GM10847 (cell line): Measurements from ENCODE around the gene SEMA5B.

ENCODE experiments used
- POLR2A ChIP-seq: IDR thresholded peaks from 2 replicates; pipeline ENCODE4 v1.6.1; 2011; ENCODE audit not compliant: insufficient read length; ENCODE audit errors: extremely low read depth

The SEMA5B gene

GRCh38 chr3:122886946-122887345, 140.6 kb downstream of the SEMA5B start:
- no peak for TF ChIP-seq POLR2A

- TF ChIP-seq POLR2A = no peak
These were observed 141.3 kb downstream of the SEMA5B start for GRCh38 chr3:122886251-122886650.

GRCh38 chr3:122882361-122882947, 145.1 kb downstream of the SEMA5B start:
- no peak for TF ChIP-seq POLR2A

GRCh38 chr3:122880624-122881023, 146.9 kb downstream of the SEMA5B start:
- TF ChIP-seq POLR2A = no peak

- TF ChIP-seq POLR2A = no peak
These were observed 147.4 kb downstream of the SEMA5B start for GRCh38 chr3:122880173-122880572.

- TF ChIP-seq POLR2A = no peak
These were observed 151.9 kb downstream of the SEMA5B start for GRCh38 chr3:122875547-122876127.

GRCh38 chr3:122873741-122874515, 153.6 kb downstream of the SEMA5B start:
- TF ChIP-seq POLR2A = no peak

- TF ChIP-seq POLR2A = no peak
These were observed 159.2 kb downstream of the SEMA5B start for GRCh38 chr3:122868322-122868721.

- no peak for TF ChIP-seq POLR2A
These were observed 163.1 kb downstream of the SEMA5B start for GRCh38 chr3:122864498-122864897.

- no peak for TF ChIP-seq POLR2A
These were observed 165.2 kb downstream of the SEMA5B start for GRCh38 chr3:122862381-122862780.
